Fibroblast of the aortic adventitia (primary cell): ENCODE data around the gene GPR39. TPM values are rescaled to one million over a fixed set of nuclear protein-coding genes. Genes with fewer than 3 reads are reported as not detected.
A peak's percentile ranks its signal among the peaks of the same experiment; 100 is the strongest.

Source experiments
- DNase-seq: peaks from one replicate; pipeline ENCODE4 v3.0.0-alpha.2; 2010; ENCODE audit warnings: low read depth
- H3K4me3 ChIP-seq: 2 replicates; pipeline ENCODE4 v1.5.1; 2011; ENCODE audit warnings: low read depth, mild to moderate bottlenecking, control low read depth, low read length, moderate library complexity
- CTCF ChIP-seq: IDR thresholded peaks from 2 replicates; pipeline ENCODE4 v1.5.1; 2011; ENCODE audit warnings: mild to moderate bottlenecking, low read length, control low read depth, inconsistent platforms; ENCODE audit not compliant: insufficient read depth
- total RNA-seq: library from RNA; depleted of rRNA; stranded (reverse); fragments of >200 nt; gene quantifications from 2 replicates; pipeline ENCODE4 v1.2.3, GENCODE V29; 2012; ENCODE audit warnings: low replicate concordance

Gene GPR39
- total RNA-seq, 1 donor, result 12.7 TPM

GRCh38 chr2:132547090-132547687, 130.6 kb downstream of the GPR39 start:
- no peak overlapping the region for H3K4me3 ChIP-seq
- DNase-seq, result peak; percentile 89
- TF ChIP-seq CTCF, result peak; percentile 70

DNA sequence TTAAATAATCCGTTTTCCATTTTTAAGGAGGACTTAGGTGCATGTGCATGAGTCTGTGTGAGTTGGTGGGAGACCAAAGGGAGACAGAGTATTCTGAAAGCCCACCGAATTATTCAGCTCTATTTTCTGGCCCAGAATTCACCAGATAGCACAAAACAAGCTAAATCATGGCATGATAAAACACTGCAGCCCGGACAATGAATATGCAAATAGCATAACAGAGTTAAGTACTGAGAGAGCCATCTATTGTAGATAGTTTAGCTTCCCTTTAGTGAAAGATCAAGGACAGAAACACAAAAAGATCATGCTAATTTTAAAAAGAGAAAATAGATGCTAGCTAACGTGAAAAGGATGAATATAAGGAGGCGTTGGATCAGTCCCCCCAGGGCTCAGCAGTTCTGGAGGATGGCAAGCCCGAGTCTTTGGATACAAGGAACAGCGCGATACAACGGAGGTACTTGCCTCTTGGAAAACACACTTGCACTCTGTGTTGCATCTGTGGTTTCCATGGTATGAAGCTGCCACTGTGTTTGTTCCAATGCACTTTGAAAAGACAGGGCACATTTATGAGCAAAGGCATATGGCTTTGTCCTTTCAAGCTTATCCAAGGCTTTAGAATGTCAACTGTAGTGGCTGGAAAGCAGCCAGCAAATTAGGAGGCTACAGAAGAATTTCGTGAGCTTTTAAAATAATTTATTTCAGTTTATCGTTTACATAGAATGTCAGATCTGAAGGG, 133.5 kb downstream of the GPR39 start:
- DNase-seq, result peak; percentile 14
- TF ChIP-seq CTCF, result no peak
- H3K4me3 ChIP-seq, result no peak overlapping the region

- H3K4me3 ChIP-seq, result no peak overlapping the region
- peak; percentile 53 for DNase-seq
- TF ChIP-seq CTCF, result no peak
Measured at GRCh38 chr2:132550946-132551345, 134.3 kb downstream of the GPR39 start.

GRCh38 chr2:132557694-132558093, 141.1 kb downstream of the GPR39 start:
- TF ChIP-seq CTCF, result no peak
- H3K4me3 ChIP-seq, result no peak overlapping the region
- no peak for DNase-seq

DNA sequence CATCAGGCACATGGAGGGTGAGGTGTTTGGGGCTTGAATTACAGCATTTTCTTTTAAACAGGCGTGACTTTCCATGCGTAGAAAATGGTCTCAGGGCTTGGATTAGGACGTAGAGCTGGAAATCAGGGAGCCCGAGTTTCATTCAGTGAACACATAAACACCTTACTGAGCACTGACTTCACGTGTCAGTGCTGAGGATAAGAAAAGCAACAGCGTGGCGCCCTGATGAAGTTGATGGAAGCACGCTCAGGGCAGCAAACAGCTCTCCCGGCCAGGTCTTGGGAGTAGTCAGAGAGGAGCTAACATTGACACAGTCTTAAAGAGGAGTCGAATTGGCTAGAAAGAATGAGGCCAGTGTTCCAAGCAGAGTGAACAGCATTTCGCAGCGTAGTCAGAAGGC, 142.7 kb downstream of the GPR39 start:
- DNase-seq, result no peak
- H3K4me3 ChIP-seq, result no peak overlapping the region
- no peak for TF ChIP-seq CTCF

DNA sequence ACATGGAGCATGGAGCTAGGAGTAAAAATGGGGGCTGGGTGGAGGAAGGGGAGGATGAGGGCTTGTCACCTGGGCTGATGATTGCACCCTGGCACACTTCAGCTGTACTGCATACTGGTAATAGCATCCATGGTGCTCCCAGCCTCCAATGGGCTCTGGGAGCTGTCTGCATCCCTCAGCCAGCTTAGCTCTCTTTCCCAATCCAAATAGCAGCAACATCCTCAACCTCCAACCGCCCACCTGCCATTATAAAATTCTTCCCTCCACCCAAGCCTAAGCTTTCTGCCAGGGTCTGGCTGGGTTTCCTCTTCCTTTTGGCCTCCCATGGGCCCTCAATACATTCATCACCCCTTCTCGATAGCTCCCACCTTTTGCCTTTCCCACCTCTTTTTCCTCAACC, 143.3 kb downstream of the GPR39 start:
- no peak overlapping the region for H3K4me3 ChIP-seq
- TF ChIP-seq CTCF, result no peak
- DNase-seq, result no peak
